ENCODE results near the gene ARHGAP10. TPM values are rescaled to one million over a fixed set of nuclear protein-coding genes. Genes with fewer than 3 reads are reported as not detected.
A peak's percentile ranks its signal among the peaks of the same experiment; 100 is the strongest.

Gene ARHGAP10
- total and polyA plus RNA-seq, 2 donors from 2014 or later, result 13.4 to 20.3 TPM

DNA sequence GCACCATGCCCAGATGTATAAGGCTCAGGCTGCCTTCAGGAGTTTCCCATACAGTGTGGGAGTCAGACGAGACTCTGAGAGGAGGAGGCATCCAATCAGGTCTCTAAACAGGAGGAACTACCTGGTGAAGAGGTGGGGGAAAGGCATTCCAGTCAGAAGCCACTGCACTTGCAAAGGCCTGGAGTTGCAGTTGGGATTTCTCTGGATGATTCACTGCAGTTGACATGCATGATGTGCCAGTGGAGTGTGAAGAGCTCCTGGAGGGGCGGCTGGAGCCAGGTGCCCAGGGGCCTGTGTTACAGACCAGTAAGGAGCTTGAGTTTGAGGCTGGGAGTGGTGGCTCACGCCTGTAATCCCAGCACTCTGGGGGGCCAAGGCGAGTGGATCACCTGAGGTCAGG, 339.1 kb downstream of the ARHGAP10 start:
- peaks cover 0 to 6% (median 0%) of the 10 kb centered on the region in 3 donors for H3K9me3 ChIP-seq (ENCODE audit: control insufficient read depth in 2 of 3, insufficient read depth in 1 of 3, low read length in 3 of 3)
- no peak for FAIRE-seq
- no peak overlapping the region for H3K9ac ChIP-seq (ENCODE audit: low read length in 3 of 3)
- DNase-seq, result peak in 4 of 5 donors; percentile 33 to 54 (median 42)
- peaks cover 0 to 19% (median 11%) of the 10 kb centered on the region in 3 donors for H3K4me1 ChIP-seq (ENCODE audit: control insufficient read depth in 2 of 3, insufficient read depth in 2 of 3, low read depth in 1 of 3, low read length in 3 of 3)
- peaks cover 3 to 7% (median 5%) of the 10 kb centered on the region in 3 donors for H3K36me3 ChIP-seq (ENCODE audit: control insufficient read depth in 2 of 3, insufficient read depth in 3 of 3, low read length in 3 of 3)
- TF ChIP-seq, protein P1, sequence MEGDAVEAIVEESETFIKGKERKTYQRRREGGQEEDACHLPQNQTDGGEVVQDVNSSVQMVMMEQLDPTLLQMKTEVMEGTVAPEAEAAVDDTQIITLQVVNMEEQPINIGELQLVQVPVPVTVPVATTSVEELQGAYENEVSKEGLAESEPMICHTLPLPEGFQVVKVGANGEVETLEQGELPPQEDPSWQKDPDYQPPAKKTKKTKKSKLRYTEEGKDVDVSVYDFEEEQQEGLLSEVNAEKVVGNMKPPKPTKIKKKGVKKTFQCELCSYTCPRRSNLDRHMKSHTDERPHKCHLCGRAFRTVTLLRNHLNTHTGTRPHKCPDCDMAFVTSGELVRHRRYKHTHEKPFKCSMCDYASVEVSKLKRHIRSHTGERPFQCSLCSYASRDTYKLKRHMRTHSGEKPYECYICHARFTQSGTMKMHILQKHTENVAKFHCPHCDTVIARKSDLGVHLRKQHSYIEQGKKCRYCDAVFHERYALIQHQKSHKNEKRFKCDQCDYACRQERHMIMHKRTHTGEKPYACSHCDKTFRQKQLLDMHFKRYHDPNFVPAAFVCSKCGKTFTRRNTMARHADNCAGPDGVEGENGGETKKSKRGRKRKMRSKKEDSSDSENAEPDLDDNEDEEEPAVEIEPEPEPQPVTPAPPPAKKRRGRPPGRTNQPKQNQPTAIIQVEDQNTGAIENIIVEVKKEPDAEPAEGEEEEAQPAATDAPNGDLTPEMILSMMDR (IDR thresholded peaks at IDR 0.05; ENCODE audit: borderline replicate concordance, extremely low read depth, insufficient read depth), result no peak
- intact Hi-C loops (cut with DNase I), result no loop called here
- no peak overlapping the region for H3K27ac ChIP-seq (ENCODE audit: low read depth in 2 of 2, low read length in 2 of 2)
- H3K27me3 ChIP-seq (ENCODE audit: control insufficient read depth, insufficient read depth, low read length), result no peaks in the 10 kb centered on the region
- H3K4me3 ChIP-seq (ENCODE audit: low read length in 3 of 3), result no peak overlapping the region

DNA sequence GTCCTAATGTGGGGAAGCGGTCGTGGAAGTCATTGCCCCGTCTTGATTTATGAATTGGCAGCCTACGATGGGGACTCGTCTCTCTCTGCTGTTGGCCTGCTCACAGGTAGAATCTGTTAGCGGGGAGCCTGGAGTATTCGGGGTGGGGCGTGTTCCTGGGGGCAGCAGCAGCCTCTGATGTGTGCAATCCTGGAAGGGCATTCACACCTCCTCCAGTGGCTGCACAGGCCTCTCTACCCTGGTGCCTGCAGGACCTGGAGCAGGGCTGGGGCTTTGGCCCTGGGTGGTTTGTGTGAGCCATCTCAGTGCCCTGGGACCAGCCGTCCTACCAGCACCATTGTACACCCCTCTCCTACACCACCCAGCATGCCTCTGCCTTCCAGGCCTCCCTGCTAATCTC, 340.9 kb downstream of the ARHGAP10 start:
- H3K27ac ChIP-seq (ENCODE audit: low read depth in 2 of 2, low read length in 2 of 2), result no peak overlapping the region
- TF ChIP-seq, protein P1 (IDR thresholded peaks at IDR 0.05; ENCODE audit: borderline replicate concordance, extremely low read depth, insufficient read depth), result no peak
- intact Hi-C loops (cut with DNase I), result no loop called here
- no peaks in the 10 kb centered on the region for H3K27me3 ChIP-seq (ENCODE audit: control insufficient read depth, insufficient read depth, low read length)
- peaks cover 0 to 6% (median 0%) of the 10 kb centered on the region in 3 donors for H3K9me3 ChIP-seq (ENCODE audit: control insufficient read depth in 2 of 3, insufficient read depth in 1 of 3, low read length in 3 of 3)
- no peak for FAIRE-seq
- peaks cover 0 to 15% (median 5%) of the 10 kb centered on the region in 3 donors for H3K4me1 ChIP-seq (ENCODE audit: control insufficient read depth in 2 of 3, insufficient read depth in 2 of 3, low read depth in 1 of 3, low read length in 3 of 3)
- peak in 1 of 5 donors; percentile 20 for DNase-seq
- no peak overlapping the region for H3K4me3 ChIP-seq (ENCODE audit: low read length in 3 of 3)
- H3K9ac ChIP-seq (ENCODE audit: low read length in 3 of 3), result no peak overlapping the region
- H3K36me3 ChIP-seq (ENCODE audit: control insufficient read depth in 2 of 3, insufficient read depth in 3 of 3, low read length in 3 of 3), result peaks cover under 1 to 14% (median 3%) of the 10 kb centered on the region in 3 donors

DNA sequence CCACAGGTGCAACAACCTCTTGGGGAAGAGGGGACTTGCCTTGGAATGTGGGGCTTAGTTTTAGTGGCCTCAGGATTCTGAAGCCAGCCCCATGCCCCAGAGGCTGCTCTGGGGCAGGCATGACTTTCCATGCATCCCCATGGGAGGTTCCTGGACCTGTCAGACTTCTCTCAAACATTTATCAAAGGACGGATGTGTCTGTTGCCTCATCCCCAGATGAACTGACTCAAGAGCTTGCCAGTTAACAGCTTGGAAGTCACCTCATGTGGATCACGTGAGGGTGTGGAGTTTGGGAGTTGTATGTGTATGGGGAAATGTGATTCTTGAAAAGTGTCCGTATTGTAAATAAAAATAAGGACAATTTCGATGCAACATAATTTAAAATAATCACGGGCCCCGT, 341.5 kb downstream of the ARHGAP10 start:
- no peak overlapping the region for H3K4me3 ChIP-seq (ENCODE audit: low read length in 3 of 3)
- H3K36me3 ChIP-seq (ENCODE audit: control insufficient read depth in 2 of 3, insufficient read depth in 3 of 3, low read length in 3 of 3), result peaks cover 3 to 14% (median 6%) of the 10 kb centered on the region in 3 donors
- no peak overlapping the region for H3K9ac ChIP-seq (ENCODE audit: low read length in 3 of 3)
- no peaks in the 10 kb centered on the region for H3K27me3 ChIP-seq (ENCODE audit: control insufficient read depth, insufficient read depth, low read length)
- DNase-seq (no peak), FAIRE-seq (no peak)
- TF ChIP-seq, protein P1 (IDR thresholded peaks at IDR 0.05; ENCODE audit: borderline replicate concordance, extremely low read depth, insufficient read depth), result no peak
- intact Hi-C loops (cut with DNase I), result no loop called here
- H3K4me1 ChIP-seq (ENCODE audit: control insufficient read depth in 2 of 3, insufficient read depth in 2 of 3, low read depth in 1 of 3, low read length in 3 of 3), result peaks cover 0 to 15% (median 5%) of the 10 kb centered on the region in 3 donors
- peaks cover 0 to 6% (median 0%) of the 10 kb centered on the region in 3 donors for H3K9me3 ChIP-seq (ENCODE audit: control insufficient read depth in 2 of 3, insufficient read depth in 1 of 3, low read length in 3 of 3)
- no peak overlapping the region for H3K27ac ChIP-seq (ENCODE audit: low read depth in 2 of 2, low read length in 2 of 2)

DNA sequence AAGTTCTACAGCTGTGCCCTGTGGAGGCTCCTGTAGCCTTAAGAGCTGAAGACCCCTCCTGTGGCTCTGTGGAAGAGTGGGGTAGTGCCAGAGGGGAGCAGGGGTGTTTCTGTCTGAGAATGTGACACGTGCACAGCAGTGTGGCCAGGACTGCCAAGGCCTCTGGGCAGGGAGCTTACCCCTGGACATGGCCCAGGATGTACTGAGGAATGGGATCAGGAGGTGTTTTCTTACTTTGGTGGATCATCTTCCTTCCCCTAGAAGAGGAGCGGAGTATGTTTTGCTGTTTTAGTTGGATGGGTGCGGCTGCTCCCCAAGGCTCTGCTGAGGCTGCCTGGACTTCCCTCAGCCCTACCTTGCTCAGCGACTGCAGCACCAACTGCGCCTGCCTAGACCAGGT, 342.6 kb downstream of the ARHGAP10 start:
- TF ChIP-seq, protein P1 (IDR thresholded peaks at IDR 0.05; ENCODE audit: borderline replicate concordance, extremely low read depth, insufficient read depth), result no peak
- Histone ChIP-seq H3K4me3 (ENCODE audit: low read length in 3 of 3) (no peak overlapping the region), H3K9ac (ENCODE audit: low read length in 3 of 3) (no peak overlapping the region), H3K36me3 (ENCODE audit: control insufficient read depth in 2 of 3, insufficient read depth in 3 of 3, low read length in 3 of 3) (peaks cover 3 to 14% (median 8%) of the 10 kb centered on the region in 3 donors), H3K9me3 (ENCODE audit: control insufficient read depth in 2 of 3, insufficient read depth in 1 of 3, low read length in 3 of 3) (peaks cover 0 to 6% (median 0%) of the 10 kb centered on the region in 3 donors), H3K4me1 (ENCODE audit: control insufficient read depth in 2 of 3, insufficient read depth in 2 of 3, low read depth in 1 of 3, low read length in 3 of 3) (peaks cover 0 to 15% (median 5%) of the 10 kb centered on the region in 3 donors), H3K27me3 (ENCODE audit: control insufficient read depth, insufficient read depth, low read length) (no peaks in the 10 kb centered on the region), H3K27ac (ENCODE audit: low read depth in 2 of 2, low read length in 2 of 2) (no peak overlapping the region)
- FAIRE-seq, result no peak
- DNase-seq, result no peak
- intact Hi-C loops (cut with DNase I), result no loop called here

Measured in kidney (tissue), 14 donors.